ENCODE data around the gene DPAGT1. TPM values are rescaled to one million over a fixed set of nuclear protein-coding genes. Genes with fewer than 3 reads are reported as not detected.
"Not testable (repeated sequence)": the region's sequence is repeated elsewhere in the genome, so short reads cannot be mapped to it uniquely, and the experiment has no call there.

The DPAGT1 gene
- total and polyA plus RNA-seq, 7 donors, result 4.2 to 44.6 (median 16.6) TPM

- intact Hi-C loops (cut with DNase I), result no loop called here
- H3K4me1 ChIP-seq, result peaks cover 0 to 21% (median 17%) of the 10 kb centered on the region in 4 donors
- no peaks in the 10 kb centered on the region for H3K36me3 ChIP-seq
- no peak overlapping the region for H3K4me3 ChIP-seq
- H3K27ac ChIP-seq, result no peak overlapping the region
- DNase-seq, result no peak
- peaks cover 2 to 52% (median 26%) of the 10 kb centered on the region in 3 donors for H3K27me3 ChIP-seq
- H3K9me3 ChIP-seq, result no peaks in the 10 kb centered on the region
- WGBS, 2 donors, result 45 to 47% methylated on average over 6 of the region's 6 CpGs
- TF ChIP-seq CTCF (IDR thresholded peaks at IDR 0.05) (no peak), POLR2AphosphoS5 (IDR thresholded peaks at IDR 0.05) (no peak), POLR2A (IDR thresholded peaks at IDR 0.05) (no peak), EP300 (IDR thresholded peaks at IDR 0.05) (no peak)
These were observed 46.1 kb upstream of the DPAGT1 start for GRCh38 chr11:119147604-119148333.

DNA sequence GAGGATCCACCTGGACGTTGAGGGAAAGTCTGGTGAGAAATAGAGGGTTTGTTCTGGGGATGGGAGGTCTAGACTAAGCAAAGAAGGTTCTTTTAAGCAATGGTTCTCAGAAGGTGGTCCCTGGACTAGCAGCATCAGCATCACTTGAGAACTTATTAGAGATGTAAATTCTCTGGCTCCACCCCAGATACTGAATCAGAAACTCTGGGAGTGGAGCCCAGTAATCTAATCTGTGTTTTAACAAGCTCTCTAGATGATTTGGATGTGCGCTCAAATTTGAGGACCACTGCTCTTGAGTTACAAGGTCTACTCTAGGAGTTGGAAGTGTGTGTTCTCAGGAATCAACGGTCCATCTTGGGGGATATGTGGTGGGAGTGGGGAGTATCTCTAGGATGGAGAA is 43.9 kb upstream of the DPAGT1 start:
- Histone ChIP-seq H3K27ac (no peak overlapping the region), H3K27me3 (peaks cover 2 to 53% (median 26%) of the 10 kb centered on the region in 3 donors), H3K9me3 (no peaks in the 10 kb centered on the region), H3K4me1 (peaks cover 0 to 21% (median 17%) of the 10 kb centered on the region in 4 donors), H3K36me3 (no peaks in the 10 kb centered on the region), H3K4me3 (no peak overlapping the region)
- TF ChIP-seq POLR2A (IDR thresholded peaks at IDR 0.05), result no peak
- TF ChIP-seq POLR2AphosphoS5 (IDR thresholded peaks at IDR 0.05), result no peak
- no peak for TF ChIP-seq EP300 (IDR thresholded peaks at IDR 0.05)
- TF ChIP-seq CTCF (IDR thresholded peaks at IDR 0.05), result no peak
- 53 to 70% methylated on average over 3 of the region's 3 CpGs for WGBS, 2 donors
- no peak for DNase-seq
- intact Hi-C loops (cut with DNase I), result loop anchor here (2.0 kb wide), 1 partner anchor 51 kb away; no protein-coding TSS in a partner anchor

DNA sequence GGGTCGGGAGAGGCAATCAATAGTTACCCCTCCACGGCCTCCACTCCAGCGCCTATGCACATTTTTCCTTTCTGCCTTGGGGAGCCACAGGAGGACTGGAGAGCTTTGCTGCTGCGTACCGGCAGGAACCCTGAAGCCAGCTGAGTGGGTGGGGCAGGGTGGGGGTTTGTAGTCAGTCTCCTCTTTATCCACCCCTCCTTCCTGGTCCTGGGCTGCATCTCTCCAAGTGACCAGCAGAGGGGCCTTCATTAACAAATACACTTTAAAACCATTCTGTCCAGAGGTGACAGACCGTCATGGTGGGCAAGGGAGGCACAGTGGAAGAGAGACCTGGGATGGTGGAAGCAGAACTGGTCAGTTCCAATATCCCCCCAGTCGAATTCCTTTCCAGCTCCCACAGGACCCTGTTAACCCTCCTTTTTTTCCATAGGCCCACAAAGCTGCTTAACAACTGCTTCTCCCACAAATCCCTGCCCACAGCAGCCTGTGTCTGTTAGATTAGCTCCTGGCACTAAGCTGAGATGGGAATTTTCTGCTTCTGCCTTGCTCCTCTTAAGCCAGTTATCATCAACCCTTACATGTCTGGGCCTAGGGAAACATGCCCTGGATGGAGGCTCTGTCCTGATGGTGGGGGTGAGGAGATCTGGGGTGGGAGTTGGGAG is 43.3 kb upstream of the DPAGT1 start:
- Histone ChIP-seq H3K9me3 (no peaks in the 10 kb centered on the region), H3K27me3 (peaks cover 2 to 49% (median 20%) of the 10 kb centered on the region in 3 donors), H3K27ac (no peak overlapping the region), H3K36me3 (no peaks in the 10 kb centered on the region), H3K4me3 (no peak overlapping the region), H3K4me1 (peaks cover 0 to 21% (median 17%) of the 10 kb centered on the region in 4 donors)
- no peak for TF ChIP-seq POLR2AphosphoS5 (IDR thresholded peaks at IDR 0.05)
- TF ChIP-seq EP300 (IDR thresholded peaks at IDR 0.05), result no peak
- no peak for TF ChIP-seq POLR2A (IDR thresholded peaks at IDR 0.05)
- peak in 3 of 4 experiments; percentile 54 to 67 (median 54) for TF ChIP-seq CTCF (IDR thresholded peaks at IDR 0.05)
- intact Hi-C loops (cut with DNase I), result loop anchor here (2.0 kb wide), 1 partner anchor 52 kb away; no protein-coding TSS in a partner anchor
- no peak for DNase-seq
- 4 to 22% methylated on average over 7 of the region's 7 CpGs for WGBS, 2 donors

DNA sequence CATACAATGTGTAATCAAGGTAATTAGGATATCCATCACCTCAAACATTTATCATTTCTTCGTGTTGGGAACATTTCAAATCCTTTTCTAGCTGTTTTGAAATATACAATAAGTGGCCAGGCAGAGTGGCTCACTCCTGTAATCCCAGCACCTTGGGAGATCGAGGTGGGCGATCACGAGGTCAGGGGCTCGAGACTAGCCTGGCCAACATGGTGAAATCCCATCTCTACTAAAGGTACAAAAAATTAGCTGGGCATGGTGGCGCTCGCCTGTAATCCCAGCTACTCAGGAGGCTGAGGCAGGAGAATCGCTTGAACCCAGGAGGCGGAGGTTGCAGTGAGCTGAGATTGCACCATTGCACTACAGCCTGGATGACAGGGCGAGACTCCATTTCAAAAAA is 37.6 kb upstream of the DPAGT1 start:
- DNase-seq; H3K4me1 ChIP-seq; H3K27ac ChIP-seq; H3K4me3 ChIP-seq; H3K9me3 ChIP-seq; intact Hi-C loops (cut with DNase I); H3K36me3 ChIP-seq; H3K27me3 ChIP-seq: not testable (repeated sequence)
- WGBS, 2 donors, result 90% methylated on average over 10 of the region's 10 CpGs

GRCh38 chr11:119134389-119134978 is 32.8 kb upstream of the DPAGT1 start:
- Histone ChIP-seq H3K27ac (no peak overlapping the region), H3K4me1 (no peaks in the 10 kb centered on the region), H3K27me3 (peaks cover 0 to 6% (median 0%) of the 10 kb centered on the region in 3 donors), H3K9me3 (no peaks in the 10 kb centered on the region), H3K36me3 (peaks cover 36 to 57% (median 49%) of the 10 kb centered on the region in 4 donors), H3K4me3 (no peak overlapping the region)
- intact Hi-C loops (cut with DNase I), result no loop called here
- WGBS, 2 donors, result 53 to 74% methylated on average over 4 of the region's 4 CpGs
- TF ChIP-seq CTCF (IDR thresholded peaks at IDR 0.05) (peak in 1 of 4 experiments; percentile 20), POLR2AphosphoS5 (IDR thresholded peaks at IDR 0.05) (no peak), POLR2A (IDR thresholded peaks at IDR 0.05) (no peak), EP300 (IDR thresholded peaks at IDR 0.05) (no peak)
- DNase-seq, result no peak

All from sigmoid colon (tissue), 7 donors.